ENCODE results near the gene TFE3. TPM values are rescaled to one million over a fixed set of nuclear protein-coding genes. Genes with fewer than 3 reads are reported as not detected.

Gene TFE3
- total RNA-seq, 4 donors from 2014 or later: 68.4 to 160 (median 118) TPM

- Histone ChIP-seq H3K36me3 (no peaks in the 10 kb centered on the region), H3K4me1 (peaks cover 0 to 6% of the 10 kb centered on the region in 2 donors), H3K27ac (no peak overlapping the region), H3K27me3 (no peaks in the 10 kb centered on the region), H3K4me3 (replicated peaks in 1 of 3) (no peak overlapping the region), H3K9me3 (no peaks in the 10 kb centered on the region)
- no peak for DNase-seq
- TF ChIP-seq POLR2A (IDR thresholded peaks at IDR 0.05) (no peak), CTCF (IDR thresholded peaks at IDR 0.05) (no peak)
- intact Hi-C loops (cut with DNase I): no loop called here
- WGBS, 2 donors: 90 to 100% methylated on average over 3 to 4 of the region's 4 CpGs
Measured at GRCh38 chrX:48998391-48998790, 44.8 kb downstream of the TFE3 start.

- Histone ChIP-seq H3K4me3 (replicated peaks in 1 of 3) (no peak overlapping the region), H3K4me1 (peaks cover 0 to 6% of the 10 kb centered on the region in 2 donors), H3K27me3 (no peaks in the 10 kb centered on the region), H3K36me3 (no peaks in the 10 kb centered on the region), H3K9me3 (no peaks in the 10 kb centered on the region), H3K27ac (no peak overlapping the region)
- DNase-seq: no peak
- no peak for TF ChIP-seq CTCF (IDR thresholded peaks at IDR 0.05)
- no peak for TF ChIP-seq POLR2A (IDR thresholded peaks at IDR 0.05)
- 100% methylated on average over 1 of the region's 1 CpG for WGBS, 2 donors
- intact Hi-C loops (cut with DNase I): no loop called here
Measured at GRCh38 chrX:48997865-48998264, 45.3 kb downstream of the TFE3 start.

GRCh38 chrX:48997455-48997854, 45.7 kb downstream of the TFE3 start:
- peaks cover 0 to 6% of the 10 kb centered on the region in 2 donors for H3K4me1 ChIP-seq
- intact Hi-C loops (cut with DNase I): no loop called here
- H3K27ac ChIP-seq: no peak overlapping the region
- H3K27me3 ChIP-seq: no peaks in the 10 kb centered on the region
- TF ChIP-seq CTCF (IDR thresholded peaks at IDR 0.05) (no peak), POLR2A (IDR thresholded peaks at IDR 0.05) (no peak)
- no peak for DNase-seq
- H3K4me3 ChIP-seq (replicated peaks in 1 of 3): no peak overlapping the region
- no peaks in the 10 kb centered on the region for H3K9me3 ChIP-seq
- WGBS, 2 donors: 90 to 94% methylated on average over 3 of the region's 3 CpGs
- no peaks in the 10 kb centered on the region for H3K36me3 ChIP-seq

- H3K36me3 ChIP-seq: no peaks in the 10 kb centered on the region
- intact Hi-C loops (cut with DNase I): no loop called here
- H3K4me1 ChIP-seq: peaks cover 0 to 6% of the 10 kb centered on the region in 2 donors
- 61 to 81% methylated on average over 3 to 5 of the region's 6 CpGs for WGBS, 2 donors
- no peak for DNase-seq
- H3K4me3 ChIP-seq (replicated peaks in 1 of 3): no peak overlapping the region
- no peaks in the 10 kb centered on the region for H3K9me3 ChIP-seq
- H3K27ac ChIP-seq: no peak overlapping the region
- TF ChIP-seq CTCF (IDR thresholded peaks at IDR 0.05): no peak
- no peak for TF ChIP-seq POLR2A (IDR thresholded peaks at IDR 0.05)
- no peaks in the 10 kb centered on the region for H3K27me3 ChIP-seq
Measured at GRCh38 chrX:48996969-48997368, 46.2 kb downstream of the TFE3 start.

- Histone ChIP-seq H3K9me3 (no peaks in the 10 kb centered on the region), H3K4me3 (replicated peaks in 1 of 3) (no peak overlapping the region), H3K36me3 (no peaks in the 10 kb centered on the region), H3K4me1 (no peaks in the 10 kb centered on the region), H3K27me3 (no peaks in the 10 kb centered on the region), H3K27ac (no peak overlapping the region)
- intact Hi-C loops (cut with DNase I): no loop called here
- no peak for DNase-seq
- TF ChIP-seq POLR2A (IDR thresholded peaks at IDR 0.05) (no peak), CTCF (IDR thresholded peaks at IDR 0.05) (no peak)
Measured at GRCh38 chrX:48992341-48992740, 50.8 kb downstream of the TFE3 start.

All from thyroid gland (tissue), 4 donors.